ENCODE results near the gene GALNT2.

GALNT2 gene

DNA sequence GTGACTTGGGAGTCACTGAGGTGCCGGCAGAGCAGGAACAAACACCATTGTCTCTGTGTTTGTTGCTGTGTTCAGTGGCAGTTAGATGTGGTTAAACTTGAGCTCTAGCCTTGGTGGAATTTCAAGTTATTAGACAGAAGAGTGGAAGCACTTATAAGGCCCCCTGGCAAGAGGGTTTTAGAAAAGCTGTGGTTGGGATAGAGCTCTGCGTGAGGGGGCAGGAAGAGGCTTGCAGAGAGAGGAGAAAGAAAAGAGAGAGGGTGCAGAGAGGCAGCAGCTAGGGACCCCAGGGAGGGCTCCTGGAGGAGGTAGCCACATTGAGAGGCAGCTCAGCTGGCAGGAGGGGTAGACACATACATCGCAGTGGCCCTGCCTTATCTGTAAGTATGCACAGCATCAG, 128.2 kb downstream of the GALNT2 start:
- no peak for DNase-seq

DNA sequence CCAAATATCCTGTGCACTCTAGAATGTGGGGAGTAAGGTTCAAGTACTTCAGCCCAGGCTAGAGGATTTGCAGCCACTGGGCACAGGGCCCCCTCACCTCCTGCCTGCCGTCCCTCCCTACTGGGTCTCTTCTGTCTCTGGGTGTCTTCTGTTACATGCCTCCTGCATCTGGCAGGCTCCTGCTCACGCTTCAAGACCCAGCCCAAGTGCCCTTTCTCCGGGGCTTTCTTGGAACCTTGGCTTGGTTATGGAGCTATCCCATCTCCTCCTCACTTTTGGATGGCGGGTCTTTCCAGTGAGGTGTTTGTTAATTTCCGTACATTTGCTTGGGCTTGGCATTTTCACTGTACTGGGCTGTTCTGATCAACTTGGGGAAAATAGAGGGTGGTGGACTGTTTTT, 129.0 kb downstream of the GALNT2 start:
- DNase-seq: no peak

DNA sequence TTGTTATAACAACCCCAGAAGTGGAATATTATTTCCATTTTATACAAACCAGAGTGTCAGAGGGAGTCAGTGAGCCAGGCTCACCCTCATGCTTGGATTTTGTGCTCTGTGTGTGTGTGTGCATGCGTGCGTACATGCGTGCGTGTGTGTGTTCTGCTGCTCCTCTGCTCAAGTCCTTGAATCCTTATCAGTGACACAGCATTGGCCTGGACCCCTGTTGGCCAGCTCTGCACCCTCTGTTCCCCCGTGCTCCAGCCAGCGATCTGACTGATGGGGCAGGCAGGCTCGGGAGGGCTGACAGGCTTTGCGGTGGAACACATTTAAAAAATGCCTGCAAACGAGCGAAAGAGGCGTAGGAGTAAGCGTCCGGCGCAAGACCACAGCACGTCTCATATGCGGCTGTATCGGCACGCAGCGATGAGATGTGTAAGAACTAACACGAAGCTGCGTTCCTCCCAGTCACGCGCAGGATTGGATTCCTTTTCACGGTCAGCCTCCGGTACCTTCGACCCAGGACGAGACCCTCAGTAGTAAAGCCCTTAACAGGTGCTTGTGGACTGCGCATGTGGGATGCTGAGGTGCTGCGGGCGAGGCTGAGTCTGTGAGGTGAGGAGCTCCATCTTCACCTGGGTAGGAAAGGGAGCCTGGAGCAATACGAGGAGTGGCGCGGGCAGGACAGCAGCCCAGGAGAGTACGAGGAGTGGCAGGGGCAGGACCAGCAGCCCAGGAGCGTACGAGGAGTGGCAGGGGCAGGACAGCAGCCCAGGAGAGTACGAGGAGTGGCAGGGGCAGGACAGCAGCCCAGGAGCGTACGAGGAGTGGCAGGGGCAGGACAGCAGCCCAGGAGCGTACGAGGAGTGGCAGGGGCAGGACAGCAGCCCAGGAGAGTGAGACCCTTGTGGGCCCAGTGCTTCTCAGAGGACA, 130.9 kb downstream of the GALNT2 start:
- DNase-seq: no peak

DNA sequence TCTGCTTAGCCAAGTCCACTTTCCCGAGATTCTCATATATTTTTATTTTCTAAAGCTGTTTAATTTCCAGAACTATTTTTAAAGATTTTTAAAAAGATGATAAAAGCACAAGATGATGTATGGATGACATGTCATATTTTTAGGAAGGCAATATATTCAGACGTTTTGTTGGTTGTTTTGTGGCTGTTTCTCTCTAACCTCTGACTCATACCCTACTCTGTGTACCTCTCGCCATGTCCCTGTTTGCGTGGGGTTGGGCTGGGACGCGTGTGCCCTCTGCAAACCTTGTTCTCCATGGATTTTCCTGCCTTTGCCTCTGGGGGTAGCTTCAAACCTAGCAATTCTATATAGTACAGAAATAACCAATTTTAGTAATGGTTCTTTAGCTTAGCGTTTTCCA, 132.0 kb downstream of the GALNT2 start:
- DNase-seq: no peak

DNA sequence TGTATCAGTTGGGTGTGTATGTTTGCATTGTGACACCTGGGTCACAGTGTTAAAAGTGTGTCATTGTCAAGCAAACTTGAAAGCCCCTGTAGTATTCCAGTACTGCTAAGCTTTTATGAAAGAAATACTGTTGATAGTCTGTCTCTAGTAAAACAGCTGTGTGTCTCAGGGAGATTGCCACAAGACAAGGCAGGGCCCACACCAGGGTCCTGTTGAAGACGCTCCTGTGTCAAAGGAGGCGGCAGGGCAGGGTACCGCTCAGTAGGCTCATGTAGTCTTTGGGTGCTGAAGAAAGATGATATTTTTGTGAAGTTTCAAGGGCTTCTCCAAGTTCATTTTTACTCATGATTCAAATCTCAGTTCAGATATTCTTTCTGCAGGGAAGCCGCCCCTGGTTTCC, 132.5 kb downstream of the GALNT2 start:
- no peak for DNase-seq

DNA sequence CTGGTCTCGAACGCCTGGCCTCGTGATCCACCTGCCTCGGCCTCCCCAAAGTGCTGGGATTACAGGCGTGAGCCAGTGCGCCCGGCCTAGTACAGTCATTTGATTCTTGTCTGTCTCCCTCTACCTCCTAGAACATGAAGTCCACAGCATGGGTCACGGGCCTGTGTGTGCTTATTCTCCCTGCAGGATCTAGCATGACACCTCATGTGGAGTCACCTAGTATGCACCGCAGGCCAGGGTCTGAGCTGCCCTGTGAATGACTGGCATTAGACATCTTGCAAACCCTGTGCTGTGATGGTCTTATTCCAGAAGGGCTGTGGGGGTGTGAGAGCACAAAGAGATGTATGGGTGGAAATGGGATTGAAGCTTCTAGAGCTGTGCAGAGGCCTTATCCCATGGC, 133.2 kb downstream of the GALNT2 start:
- DNase-seq: no peak

DNA sequence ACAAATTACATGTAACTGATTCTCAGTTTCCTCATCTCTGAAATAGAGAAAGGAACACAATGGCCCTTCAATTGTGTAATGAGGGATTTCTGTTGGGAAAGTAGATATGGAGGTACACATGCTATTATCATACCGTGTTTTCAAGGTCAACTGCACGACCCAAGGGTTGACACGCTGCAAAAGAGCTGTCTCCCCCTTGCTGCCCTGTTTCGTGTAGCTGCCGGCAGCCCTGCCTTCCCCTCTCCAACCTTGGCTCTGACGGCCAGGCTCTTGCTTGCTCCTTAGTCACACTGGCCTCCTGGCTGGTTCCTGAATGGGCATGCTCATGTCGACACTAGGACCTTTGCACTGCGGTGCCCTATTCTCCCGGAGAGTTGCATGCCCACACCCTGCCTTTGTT, 134.4 kb downstream of the GALNT2 start:
- DNase-seq: no peak

DNA sequence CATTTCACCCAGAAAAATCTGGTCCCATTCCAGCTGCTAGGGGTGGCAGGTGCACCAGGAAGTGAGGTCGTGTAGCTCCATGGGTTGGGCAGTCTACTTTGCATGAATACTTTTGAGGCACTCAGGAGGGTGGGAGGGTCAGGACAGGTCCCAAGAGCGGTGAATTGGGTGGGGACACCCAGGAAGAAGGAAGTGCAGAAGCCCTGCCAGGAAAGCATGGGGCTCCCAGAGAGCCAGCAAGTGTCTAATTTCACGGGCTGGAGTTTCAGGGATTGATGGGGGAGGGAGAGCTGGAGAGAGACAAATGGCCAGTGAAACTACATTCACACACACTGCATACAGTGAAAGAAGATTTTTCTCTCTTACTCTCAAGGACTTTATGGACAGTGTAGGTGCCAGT, 137.8 kb downstream of the GALNT2 start:
- DNase-seq: no peak

DNA sequence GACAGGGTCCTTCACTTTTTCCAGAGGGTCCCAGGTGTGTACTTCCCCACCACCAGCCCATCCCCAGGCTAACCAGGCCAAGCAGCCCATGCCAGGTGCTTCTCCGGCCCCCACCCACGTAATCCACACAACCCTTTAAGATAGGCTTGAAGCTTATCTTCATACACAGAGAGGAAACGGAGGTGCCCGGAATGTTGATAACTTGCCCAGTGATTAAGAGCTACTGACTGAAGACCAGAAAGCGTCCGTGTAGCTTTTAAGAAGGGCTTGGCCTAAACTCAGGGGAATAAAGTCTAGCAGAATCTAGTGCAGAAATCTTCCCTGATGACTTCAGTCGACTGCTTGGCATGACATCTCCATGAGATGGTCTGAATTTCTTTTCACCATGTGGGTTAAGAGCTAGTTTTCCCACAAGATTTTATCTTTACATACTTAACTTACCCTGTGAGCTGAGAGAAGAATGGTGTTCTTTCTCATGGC, 138.7 kb downstream of the GALNT2 start:
- DNase-seq: no peak

DNA sequence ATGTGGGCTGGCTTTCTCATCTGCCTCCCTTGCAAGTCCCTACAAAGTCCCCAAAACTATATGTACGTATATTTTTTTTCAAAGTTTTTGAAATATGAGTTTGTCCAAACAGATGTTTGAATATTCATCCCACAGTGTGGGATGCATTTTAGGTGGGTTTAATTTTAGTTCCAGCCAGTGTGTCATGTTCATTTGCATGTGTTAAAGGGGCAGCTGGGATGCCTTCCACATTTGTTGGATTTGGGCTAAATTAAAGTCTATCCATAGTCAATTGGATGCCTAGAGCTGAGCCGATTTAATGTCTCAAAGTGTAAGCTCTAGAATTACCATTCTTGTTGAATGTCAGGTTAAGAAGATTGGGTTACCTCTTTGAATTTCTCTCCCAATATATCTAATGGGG, 139.2 kb downstream of the GALNT2 start:
- no peak for DNase-seq

DNA sequence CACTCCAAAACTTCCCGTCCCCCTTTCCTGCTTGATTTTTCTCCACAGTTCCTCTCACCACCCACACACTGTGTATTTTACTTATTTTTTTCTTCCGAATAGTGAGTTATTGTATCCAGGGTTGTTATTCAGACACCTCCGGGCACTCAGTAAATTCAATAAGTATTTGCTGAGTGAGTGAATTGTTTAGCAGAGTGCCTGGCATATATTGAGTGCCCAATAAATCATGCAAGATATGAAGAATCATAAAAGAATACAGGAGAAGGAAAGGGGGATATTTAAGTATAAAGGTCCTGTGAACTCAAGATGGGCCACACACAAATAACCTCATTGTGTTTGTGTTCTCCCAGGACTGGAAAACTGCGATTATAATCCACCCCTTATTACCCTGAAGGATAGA, 139.9 kb downstream of the GALNT2 start:
- no peak for DNase-seq

DNA sequence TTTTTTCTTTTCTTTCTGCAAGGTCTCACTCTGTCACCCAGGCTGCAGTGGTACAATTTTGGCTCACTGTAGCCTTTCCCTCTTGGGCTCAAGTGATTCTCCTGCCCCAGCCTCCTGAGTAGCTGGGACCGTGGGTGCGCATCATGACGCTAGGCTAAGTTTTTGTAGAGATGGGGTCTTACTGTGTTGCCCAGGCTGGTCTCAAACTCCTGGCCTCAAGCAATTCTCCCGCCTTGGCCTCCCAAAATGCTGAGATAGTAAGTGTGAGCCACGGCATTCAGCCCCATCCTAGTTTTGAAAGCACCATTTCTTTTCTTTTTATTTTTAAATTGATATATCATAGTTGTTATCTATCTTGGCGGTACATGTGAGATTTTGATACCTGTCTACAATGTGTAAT, 140.6 kb downstream of the GALNT2 start:
- no peak for DNase-seq

DNA sequence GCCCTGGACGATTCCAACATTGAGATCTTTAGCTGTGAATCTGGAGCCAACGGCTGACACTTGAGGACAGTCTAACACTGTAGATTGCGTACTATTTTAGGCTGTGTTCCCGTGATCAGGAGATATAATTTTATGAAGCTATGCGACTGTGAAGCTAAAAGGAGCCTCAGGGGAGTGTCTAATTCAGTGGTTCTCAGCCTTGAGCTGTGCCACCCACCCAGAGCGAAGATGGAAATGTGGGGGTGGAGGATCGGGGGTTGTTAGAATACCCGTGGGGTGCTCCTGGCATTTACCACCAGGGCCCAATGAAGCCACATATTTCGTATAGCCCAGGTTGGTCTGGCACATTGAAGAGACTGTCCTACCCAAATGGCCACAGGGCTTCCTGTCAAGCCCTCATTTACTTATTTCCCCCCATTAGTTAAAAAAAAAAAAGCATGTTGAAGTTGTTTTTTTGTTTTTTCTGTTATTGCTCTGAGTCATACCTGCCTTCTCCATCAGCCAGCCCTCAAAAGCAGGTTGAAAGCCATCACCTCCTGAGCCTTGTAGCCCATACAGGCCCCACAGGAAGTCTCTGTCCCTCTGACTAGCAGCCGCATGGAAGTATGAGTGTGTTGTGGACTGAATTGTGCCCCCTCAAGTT, 141.7 kb downstream of the GALNT2 start:
- no peak for DNase-seq

DNA sequence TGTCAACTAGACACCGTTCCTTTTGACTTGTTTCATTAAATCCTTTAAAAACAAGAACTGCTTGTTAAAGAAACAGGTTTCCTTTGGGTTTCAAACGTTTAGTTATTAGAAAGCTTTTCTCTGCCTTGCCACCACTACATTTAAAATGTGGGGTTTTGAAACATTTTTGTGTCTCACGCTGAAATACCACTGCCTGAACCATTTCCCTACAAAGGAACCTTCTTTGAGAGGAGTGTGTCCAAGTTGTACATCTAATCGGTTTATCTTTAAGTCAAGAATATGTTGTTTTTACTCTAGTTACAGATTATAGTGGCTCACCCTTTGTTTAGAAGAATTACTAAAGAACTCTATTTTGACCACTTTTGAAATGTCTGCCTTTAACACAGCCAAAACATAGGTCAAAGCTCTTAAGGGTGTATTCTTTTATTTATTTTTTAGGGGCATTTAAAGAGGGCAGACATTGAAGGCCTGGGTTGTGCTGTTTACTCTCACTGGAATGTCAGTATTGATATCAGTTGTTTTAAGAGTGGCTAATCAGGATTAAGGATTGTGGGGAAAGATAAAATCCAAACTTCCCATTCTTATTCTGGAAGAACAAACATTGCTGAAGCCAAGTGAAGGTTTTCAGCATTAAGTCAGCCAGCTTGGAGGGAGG, 143.4 kb downstream of the GALNT2 start:
- DNase-seq: no peak

DNA sequence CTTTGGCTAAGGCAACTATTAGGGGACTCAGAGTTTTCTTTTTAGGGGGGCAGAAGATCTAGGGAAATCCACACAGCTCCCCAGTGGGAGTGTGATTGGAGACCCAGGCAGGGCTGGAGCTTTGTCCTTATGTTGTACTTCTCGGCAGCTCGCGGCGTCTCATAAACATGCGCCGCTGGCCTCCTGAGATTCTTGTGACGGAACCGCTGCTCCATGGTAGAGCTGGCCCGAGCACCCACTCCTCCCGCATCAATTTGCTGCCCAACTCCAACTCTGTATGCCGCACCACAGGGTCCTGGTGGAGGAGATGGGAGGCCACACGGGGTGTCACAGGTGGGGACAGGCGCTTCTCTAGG, 143.9 kb downstream of the GALNT2 start:
- DNase-seq: no peak

DNA sequence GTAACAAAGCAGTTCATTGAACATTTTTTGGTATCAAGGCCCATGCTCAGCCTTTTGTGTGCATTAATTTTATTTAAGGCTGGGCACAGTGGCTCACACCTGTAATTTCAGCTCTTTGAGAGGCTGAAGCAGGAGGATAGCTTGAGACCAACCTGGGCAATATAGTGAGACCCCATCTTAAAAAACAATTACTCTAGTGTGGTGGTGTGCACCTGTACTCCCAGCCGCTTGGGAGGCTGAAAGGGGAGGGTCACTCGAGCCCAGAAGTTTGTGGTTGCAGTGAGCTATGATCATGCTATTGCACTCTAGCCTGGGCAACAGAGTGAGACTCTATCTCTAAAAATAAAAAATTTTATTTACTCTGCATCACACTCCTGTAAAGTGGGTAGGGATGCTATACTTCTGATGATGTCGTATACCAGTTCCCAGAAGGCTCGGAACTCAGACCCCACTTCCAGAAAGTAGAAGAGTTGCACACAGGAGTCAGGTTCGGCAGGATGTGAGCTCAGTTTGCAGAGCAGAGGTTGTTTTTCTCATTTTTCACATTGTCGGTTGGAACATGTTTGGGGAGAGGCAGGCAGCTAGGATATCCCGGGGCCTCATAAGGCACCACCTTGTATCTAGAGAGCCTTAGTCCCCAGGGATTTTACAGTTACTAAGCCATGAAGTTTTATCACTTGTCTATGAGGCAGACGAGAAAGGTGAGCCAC, 144.6 kb downstream of the GALNT2 start:
- no peak for DNase-seq

DNA sequence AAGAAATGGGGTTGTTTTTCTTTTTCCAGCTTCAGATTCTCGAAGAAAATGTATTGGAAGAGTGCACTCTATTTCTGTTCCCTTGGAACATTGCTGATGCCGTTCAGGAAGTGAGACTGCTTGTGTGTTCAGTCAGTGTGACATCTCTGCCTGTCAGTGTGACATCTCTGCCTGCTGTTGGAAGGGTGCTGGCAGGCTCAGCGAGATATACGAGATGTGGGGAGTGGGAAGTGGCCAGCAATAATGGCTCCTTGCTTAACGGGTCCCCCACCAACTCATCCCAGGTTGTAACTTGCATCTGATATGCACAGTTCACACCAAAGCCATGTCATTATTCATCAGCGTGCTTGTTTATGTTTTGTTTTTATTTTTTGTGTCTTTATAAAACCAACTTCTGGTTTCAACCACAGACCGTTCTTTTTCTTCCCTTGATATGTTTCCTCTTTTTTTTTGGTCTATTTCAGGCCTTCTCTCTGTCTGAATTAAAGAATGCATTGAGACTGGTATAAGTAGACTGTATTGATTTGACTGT, 145.4 kb downstream of the GALNT2 start:
- DNase-seq: no peak

DNA sequence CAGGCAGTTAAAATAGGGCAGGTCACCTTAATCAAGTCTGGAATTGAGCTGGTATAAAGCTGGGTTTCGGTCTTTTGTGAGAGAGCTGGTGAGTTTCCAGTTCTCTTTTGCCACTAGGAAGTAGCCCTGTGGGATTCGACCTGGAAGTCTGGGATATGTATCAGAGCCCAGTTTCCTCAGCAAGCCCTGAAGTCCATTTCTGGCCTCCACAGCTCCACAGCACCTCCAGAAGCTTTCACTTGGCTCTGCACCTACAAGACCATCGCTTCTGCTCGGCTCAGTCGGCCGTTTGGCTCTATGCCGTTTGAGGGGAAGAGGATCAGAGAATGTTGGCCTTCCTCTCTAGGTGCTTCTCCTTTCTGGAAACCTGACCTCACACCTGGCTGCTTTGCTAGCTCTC, 148.0 kb downstream of the GALNT2 start:
- no peak for DNase-seq

DNA sequence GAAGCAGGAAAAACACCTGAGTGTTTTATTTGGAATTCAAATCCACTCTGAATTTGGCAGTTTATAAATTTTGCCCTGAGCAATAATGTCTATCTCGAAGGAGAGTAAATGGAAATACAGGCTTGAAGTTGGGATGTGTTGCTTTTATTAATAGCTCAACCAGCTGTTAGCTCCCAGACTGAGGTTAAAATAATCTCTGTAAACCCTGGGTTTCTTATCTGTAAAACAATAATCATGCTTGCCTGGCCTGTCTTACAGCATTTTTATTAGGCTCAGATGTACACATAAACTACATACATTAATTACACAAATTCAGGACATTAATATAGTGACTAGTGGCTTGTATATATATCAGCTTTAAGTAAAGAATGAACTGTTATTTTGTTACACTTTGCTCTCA, 148.5 kb downstream of the GALNT2 start:
- no peak for DNase-seq

DNA sequence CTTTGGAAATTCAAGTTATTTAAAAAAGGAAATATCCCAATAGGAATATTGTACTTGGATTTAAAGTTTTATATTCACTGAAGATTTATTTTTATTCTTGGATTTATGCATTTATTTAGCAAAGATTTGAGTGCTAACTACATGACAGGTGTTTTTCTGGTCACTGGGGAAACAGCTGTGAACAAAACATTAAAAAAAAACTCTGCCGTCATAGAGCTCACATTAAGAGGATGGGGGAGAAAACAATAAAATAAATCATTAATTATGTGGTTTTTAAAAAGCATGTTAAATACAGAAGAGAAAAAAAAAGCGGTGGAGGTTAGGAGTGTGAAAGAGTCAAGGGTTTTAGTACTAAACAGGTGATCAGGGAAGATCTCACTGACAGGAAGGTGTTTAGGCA, 149.9 kb downstream of the GALNT2 start:
- DNase-seq: no peak

DNA sequence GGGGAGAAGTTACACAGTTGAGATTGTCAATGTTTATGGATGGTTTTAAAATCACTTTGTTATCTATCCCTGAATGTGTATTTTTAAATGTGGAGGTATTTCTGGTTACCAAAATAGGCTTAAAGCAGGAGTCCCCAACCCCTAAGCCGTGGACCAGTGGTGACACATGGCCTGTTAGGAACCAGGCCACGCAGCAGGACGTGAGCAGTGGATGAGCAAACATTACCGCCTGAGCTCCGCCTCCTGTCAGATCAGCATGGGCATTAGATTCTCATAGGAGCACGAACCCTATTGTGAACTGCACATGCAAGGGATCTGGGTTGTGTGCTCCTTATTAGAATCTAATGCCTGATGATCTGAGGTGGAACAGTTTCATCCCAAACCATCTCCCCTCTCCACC, 151.6 kb downstream of the GALNT2 start:
- no peak for DNase-seq

DNA sequence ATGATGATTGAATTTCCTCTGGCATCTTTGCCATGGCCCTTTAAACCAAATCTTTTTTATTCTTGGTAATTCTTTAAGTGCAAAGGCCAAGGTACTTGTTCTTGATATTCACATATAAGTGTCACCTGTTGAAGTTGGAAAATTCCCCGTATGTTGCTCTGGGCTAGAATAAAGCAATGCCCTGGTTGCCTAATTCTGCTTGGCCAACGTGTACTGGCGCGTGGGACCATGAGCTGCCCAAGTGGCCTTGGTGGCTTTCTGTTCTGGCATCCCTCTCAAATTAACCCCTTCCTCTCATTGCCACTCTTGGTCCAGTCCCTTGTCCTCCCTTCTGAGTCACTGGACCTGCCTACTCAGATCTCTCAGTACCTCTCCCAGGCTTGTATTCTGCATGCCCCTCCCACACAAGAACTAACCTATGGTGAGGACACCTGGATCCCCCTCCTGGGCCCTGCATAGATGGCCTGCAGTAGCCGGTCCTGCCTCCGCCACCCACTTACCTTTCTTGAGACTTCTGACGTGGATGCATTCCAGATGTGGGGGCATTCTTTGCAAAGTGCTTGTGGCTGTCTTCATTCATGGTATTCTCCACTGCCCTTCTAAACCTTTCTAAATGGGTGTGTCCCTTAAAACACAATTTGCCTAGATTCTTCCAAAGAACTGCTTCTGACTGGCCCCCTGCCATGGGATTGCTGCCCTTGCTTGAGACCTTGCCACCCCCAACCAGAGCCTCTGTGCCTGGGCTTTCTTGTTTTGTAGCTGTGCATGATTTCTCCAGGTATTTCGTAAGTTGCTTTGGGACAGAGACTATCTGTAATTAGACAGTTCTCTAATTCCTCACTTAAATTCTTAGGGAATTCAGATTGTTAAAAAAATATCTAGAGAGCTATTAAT, 152.4 kb downstream of the GALNT2 start:
- no peak for DNase-seq
